HG03196 (cell line): ENCODE measurements around the gene UBE2U.
"Not testable (repeated sequence)": the region's sequence is repeated elsewhere in the genome, so short reads cannot be mapped to it uniquely, and the experiment has no call there.

Experiments used
- ATAC-seq: cut with Tn5 transposase; IDR thresholded peaks from one replicate; pipeline ENCODE4 v1.9.1; 2021; ENCODE audit not compliant: unreplicated experiment

Gene UBE2U

GRCh38 chr1:64236541-64236954 lies 33.1 kb downstream of the UBE2U start:
- no peak for ATAC-seq

- not testable (repeated sequence) for ATAC-seq
These were observed 36.1 kb downstream of the UBE2U start for GRCh38 chr1:64239519-64239918.

GRCh38 chr1:64240206-64240605 lies 36.8 kb downstream of the UBE2U start:
- no peak for ATAC-seq

GRCh38 chr1:64241069-64241468 lies 37.6 kb downstream of the UBE2U start:
- no peak for ATAC-seq

- peak; percentile 54 for ATAC-seq
These were observed 39.7 kb downstream of the UBE2U start for GRCh38 chr1:64242895-64243756.

GRCh38 chr1:64243757-64244080 lies 40.3 kb downstream of the UBE2U start:
- no peak for ATAC-seq

GRCh38 chr1:64245495-64245894 lies 42.1 kb downstream of the UBE2U start:
- no peak for ATAC-seq

- no peak for ATAC-seq
These were observed 43.0 kb downstream of the UBE2U start for GRCh38 chr1:64246294-64246917.

GRCh38 chr1:64248065-64248464 lies 44.6 kb downstream of the UBE2U start:
- no peak for ATAC-seq

- not testable (repeated sequence) for ATAC-seq
These were observed 47.0 kb downstream of the UBE2U start for GRCh38 chr1:64250472-64250871.

GRCh38 chr1:64251971-64252370 lies 48.5 kb downstream of the UBE2U start:
- no peak for ATAC-seq

- ATAC-seq: not testable (repeated sequence)
These were observed 53.8 kb downstream of the UBE2U start for GRCh38 chr1:64257233-64257632.

GRCh38 chr1:64258444-64258843 lies 55.0 kb downstream of the UBE2U start:
- ATAC-seq: not testable (repeated sequence)

- no peak for ATAC-seq
These were observed 59.9 kb downstream of the UBE2U start for GRCh38 chr1:64263335-64263734.

GRCh38 chr1:64263856-64264255 lies 60.4 kb downstream of the UBE2U start:
- no peak for ATAC-seq

GRCh38 chr1:64265141-64265540 lies 61.7 kb downstream of the UBE2U start:
- ATAC-seq: no peak

- no peak for ATAC-seq
These were observed 63.6 kb downstream of the UBE2U start for GRCh38 chr1:64266991-64267390.

GRCh38 chr1:64268653-64269557 lies 65.5 kb downstream of the UBE2U start:
- ATAC-seq: peak; percentile 49

GRCh38 chr1:64269558-64269884 lies 66.1 kb downstream of the UBE2U start:
- no peak for ATAC-seq

GRCh38 chr1:64280001-64280400 lies 76.6 kb downstream of the UBE2U start:
- ATAC-seq: no peak

- ATAC-seq: no peak
These were observed 78.9 kb downstream of the UBE2U start for GRCh38 chr1:64282351-64282750.

- no peak for ATAC-seq
These were observed 83.6 kb downstream of the UBE2U start for GRCh38 chr1:64287071-64287470.
